Stimulated activated CD4-positive, alpha-beta T cell treated with anti-CD3 and anti-CD28 coated beads, Interleukin-12 subunit alpha, Interleukin-12 subunit beta, amount 100 ng/mL, for 4 hours (primary cell): ENCODE data around the gene OR5M10.
"Not testable (repeated sequence)": the region's sequence is repeated elsewhere in the genome, so short reads cannot be mapped to it uniquely, and the experiment has no call there.

Experiments
- DNase-seq: peaks from one replicate; pipeline ENCODE4 v3.0.0-alpha.2; 2020

The OR5M10 gene

DNA sequence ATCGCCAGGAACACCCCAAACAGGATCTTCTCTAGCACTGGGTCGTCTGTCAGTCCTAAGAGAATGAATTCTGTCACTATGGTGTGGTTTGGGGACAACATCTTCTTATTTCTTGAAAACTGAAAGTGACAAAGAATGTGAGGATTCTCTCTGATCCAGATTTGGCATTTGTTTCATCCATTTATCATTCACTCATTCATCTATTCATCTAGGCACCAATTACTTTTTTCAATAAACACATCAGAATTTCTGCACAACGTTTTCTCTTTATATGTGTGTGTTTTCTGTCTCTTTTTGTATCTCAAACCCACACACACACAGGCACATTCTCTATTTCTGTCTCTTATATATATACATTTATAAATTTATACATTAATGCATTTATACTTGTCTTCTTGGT is at the start of gene OR5M10:
Gene OR5M10, minus strand, starts transcription at position 101 of the 400 bp plus-strand sequence. Its CDS starts 0 bp downstream, at position 101.
- no peak for DNase-seq

DNA sequence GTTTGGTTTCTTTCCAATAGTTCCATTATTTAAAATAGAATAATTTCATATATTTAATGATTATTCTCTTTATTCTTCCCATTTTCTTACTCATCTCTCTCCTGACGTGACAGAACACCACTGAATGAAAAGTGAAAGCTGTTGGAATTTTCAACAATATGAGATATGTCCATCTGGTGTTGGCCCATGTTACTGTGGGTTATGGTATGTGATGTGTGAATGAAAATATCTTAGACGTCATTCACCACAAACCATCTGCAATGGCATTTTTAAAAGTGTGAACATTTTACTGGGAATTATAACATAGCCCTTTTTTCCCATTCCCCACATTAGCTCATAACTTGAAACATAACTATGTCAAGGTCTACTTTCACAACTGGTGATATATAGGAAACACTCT is 48.4 kb upstream of the OR5M10 start:
- no peak for DNase-seq

DNA sequence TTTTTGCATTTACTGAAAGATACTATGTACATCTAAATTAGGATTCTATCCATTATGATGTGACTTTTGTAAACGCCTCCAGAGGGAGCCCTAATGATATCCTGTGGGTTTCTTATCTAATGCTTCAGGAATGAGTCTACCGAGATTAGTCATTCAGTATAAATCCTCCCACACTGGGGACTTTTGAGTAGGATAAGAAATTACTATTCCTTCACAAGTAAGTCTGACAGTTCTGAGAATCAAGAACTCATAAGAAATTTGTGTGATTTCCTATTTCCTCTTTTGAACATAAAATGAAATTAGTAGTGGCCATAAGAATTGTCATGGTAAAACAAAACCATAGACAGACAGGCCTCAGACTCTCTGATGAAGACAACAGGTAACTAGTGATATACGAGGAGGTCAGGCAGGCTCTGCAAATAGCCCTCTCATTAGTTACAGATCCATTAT is 47.2 kb upstream of the OR5M10 start:
- DNase-seq, result no peak

DNA sequence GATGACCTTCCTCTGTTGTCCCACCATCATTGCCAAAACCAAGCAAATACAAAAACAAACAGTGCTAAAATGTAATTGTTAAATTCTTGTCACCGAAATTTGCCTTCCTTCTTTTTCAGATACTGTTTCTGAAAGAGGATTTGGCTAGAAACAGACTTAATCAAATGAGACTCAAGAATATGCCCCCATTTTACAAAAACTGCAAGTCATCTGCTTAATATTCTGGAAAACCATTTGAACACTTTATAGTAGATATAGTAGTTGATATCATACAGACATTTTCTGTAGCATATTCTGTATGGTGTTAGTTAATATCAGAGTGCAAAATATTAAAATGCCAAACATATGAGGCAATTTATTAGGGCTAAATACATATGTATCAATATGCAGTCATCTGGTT is 33.7 kb upstream of the OR5M10 start:
- no peak for DNase-seq

DNA sequence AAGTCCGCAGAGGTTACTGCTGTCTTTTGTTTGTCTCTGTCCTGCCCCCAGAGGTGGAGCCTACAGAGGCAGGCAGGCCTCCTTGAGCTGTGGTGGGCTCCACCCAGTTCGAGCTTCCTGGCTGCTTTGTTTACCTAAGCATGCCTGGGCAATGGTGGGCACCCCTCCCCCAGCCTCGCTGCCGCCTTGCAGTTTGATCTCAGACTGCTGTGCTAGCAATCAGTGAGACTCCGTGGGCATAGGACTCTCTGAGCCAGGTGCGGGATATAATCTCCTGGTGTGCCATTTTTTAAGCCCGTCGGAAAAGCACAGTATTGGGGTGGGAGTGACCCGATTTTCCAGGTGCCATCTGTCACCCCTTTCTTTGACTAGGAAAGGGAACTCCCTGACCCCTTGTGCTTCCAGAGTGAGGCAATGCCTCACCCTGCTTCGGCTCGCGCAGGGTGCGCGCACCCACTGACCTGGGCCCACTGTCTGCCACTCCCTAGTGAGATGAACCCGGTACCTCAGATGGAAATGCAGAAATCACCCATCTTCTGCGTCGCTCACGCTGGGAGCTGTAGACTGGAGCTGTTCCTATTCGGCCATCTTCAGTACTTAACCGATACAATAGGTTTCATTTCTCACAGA is 14.7 kb upstream of the OR5M10 start:
- not testable (repeated sequence) for DNase-seq

DNA sequence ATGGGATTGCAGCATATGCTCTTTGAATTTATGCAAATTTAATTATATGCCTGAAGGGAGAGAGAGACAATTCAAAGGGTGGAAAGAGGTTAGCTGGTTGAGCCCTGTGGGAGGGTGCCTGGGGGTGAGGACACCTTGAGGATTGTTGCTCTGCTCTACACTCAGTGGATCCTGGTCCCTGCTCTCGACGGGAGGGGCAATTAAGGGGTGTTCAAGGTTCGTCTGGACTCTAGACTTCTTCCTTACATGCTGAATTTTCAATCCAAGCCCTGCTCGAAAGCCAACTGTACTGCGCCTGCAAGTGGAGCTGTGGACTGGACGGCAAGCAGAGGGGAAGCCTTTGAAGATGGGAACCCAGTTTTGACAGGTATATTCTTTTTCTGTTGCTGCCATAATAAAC is 18.9 kb downstream of the OR5M10 start:
- DNase-seq, result no peak

DNA sequence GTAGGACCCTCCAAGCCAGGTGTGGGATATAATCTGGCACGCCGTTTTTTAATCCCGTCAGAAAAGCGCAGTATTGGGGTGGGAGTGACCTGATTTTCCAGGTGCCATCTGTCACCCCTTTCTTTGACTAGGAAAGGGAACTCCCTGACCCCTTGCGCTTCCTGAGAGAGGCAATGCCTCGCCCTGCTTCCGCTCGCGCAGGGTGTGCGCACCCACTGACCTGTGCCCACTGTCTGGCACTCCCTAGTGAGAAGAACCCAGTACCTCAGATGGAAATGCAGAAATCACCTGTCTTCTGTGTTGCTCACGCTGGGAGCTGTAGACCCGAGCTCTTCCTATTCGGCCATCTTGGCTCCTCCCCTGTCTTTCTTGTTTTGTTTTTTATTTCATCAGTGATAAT is 22.8 kb downstream of the OR5M10 start:
- DNase-seq, result not testable (repeated sequence)

DNA sequence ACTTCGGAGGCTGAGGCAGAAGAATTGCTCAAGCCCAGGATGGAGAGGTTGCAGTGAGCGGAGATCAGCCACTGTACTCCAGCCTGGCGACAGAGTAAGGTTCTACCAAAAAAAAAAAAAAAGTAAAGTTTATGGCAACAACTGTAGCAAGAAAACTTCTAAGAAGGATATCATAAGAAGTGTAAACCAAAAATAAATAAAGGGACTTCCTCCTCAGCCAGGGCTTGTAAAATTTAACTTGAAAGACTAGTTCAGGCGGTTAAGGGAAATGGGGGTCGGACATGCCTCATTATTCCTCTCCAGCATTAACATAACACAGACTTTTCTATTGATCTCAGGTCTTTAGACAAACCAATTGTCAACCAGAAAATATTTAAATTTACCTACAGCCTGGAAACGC is 32.0 kb downstream of the OR5M10 start:
- no peak for DNase-seq

DNA sequence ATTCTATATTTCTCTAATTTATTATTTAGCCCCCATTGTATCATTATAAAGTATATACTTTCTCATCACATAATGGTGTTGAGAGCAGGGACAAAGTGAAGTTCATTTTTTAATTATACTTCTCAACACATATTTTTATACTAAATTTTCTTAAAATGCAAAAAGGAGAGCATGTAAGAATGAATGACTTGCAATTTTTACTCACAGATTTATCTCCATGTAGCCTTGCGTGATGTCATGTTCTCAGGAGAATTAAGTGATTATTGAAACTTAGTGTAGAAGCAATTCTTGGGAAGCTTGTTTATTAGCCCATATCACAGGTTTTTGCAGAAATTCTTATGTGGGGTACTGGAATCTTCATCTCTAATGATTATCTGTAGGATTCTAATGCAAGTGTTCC is 33.8 kb downstream of the OR5M10 start:
- no peak for DNase-seq

DNA sequence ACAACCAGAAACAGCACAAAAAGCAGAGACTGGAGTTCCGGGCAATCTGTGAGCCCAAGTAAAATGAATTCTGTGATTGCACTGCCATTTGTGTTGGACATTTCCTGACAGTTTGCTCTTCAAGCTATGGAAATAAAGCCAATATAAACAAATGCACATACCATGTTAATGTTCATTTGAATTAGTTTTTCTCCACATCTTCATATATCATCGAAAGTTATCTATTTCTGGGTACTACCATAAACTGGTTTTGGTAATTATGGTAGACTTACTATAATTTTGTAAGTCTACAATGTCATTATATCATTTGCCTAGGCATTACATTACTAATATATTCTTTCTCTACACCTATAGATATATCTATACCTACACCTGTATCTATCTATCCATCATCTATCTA is 34.4 kb downstream of the OR5M10 start, which contains the start of gene OR5M11:
Gene OR5M11, minus strand, starts transcription at position 101 of the 400 bp plus-strand sequence. Its CDS starts 0 bp downstream, at position 101.
- DNase-seq, result no peak

DNA sequence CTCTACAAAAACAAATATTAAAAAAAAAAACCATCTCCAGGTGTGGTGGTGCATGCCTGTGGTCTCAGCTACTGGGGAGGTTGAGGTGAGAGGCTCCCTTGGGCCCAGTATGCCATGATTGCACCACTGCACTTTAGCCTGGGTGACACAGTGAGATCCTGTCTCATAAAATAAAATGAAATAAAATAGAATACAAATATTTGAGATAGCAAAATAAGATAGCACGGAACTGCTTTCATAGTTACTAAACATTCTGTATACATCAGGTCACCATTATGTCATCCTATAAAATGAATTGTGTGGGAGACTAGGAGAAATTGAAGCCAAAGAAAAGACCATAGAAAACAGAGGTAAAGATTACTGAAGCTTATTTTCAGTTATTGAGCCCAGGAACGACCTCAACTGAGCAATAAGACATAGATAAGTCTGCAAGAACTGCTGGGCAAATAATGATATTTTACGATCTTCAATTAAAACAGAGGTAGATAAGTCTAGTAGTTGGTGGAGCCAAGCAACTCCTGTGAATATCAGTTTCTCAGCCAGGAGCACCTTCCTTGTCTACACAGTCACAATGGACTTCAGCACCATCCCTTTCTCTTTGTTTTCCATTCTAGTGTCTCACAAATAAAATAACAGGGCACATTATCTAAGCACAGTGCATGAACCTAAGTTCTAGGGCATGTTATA is 44.3 kb downstream of the OR5M10 start:
- no peak for DNase-seq

DNA sequence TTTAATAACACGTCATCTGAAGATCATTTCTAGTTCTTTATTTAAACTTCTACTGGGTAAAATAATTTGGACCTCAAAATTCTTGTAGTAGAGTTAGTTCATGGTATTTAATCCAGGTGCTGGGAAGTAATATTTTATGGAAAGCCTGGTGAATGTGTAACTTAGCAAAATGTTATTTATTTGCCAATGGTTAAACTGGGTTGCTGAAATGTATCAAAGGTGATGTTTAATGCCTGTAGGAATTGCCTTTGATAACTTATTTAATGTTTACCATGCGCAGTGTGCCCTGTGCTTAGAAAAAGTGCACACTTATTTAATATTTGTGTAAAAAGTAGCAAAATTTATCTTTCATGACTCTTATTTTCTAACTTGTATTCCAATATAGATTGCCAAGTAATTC is 45.7 kb downstream of the OR5M10 start:
- no peak for DNase-seq
